GM21423 (cell line): ENCODE measurements around the gene OPN1SW.

Source experiments
- ATAC-seq: cut with Tn5 transposase; IDR thresholded peaks from one replicate; pipeline ENCODE4 v1.9.1; 2021; ENCODE audit warnings: mild to moderate bottlenecking, moderate library complexity; ENCODE audit not compliant: unreplicated experiment

The OPN1SW gene

GRCh38 chr7:128794020-128794419, 18.4 kb upstream of the OPN1SW start:
- ATAC-seq, result no peak

- no peak for ATAC-seq
These were observed 17.6 kb upstream of the OPN1SW start for GRCh38 chr7:128793181-128793547.

GRCh38 chr7:128792471-128793180, 17.0 kb upstream of the OPN1SW start:
- ATAC-seq, result no peak

GRCh38 chr7:128791972-128792327, 16.4 kb upstream of the OPN1SW start:
- ATAC-seq, result no peak

GRCh38 chr7:128791121-128791971, 15.8 kb upstream of the OPN1SW start, which contains the start of gene CCDC136:
Gene CCDC136 (plus strand): TSS chr7:128791968. CDS start chr7:128792412, 444 bp downstream.
- ATAC-seq, result peak; percentile 79

GRCh38 chr7:128790315-128791041, 14.9 kb upstream of the OPN1SW start:
- ATAC-seq, result no peak

- no peak for ATAC-seq
These were observed 13.1 kb upstream of the OPN1SW start for GRCh38 chr7:128788446-128789412.

GRCh38 chr7:128785738-128786137, 10.1 kb upstream of the OPN1SW start:
- ATAC-seq, result no peak

- ATAC-seq, result no peak
These were observed 7.7 kb upstream of the OPN1SW start for GRCh38 chr7:128783143-128783861.

- no peak for ATAC-seq
These were observed 6.3 kb upstream of the OPN1SW start for GRCh38 chr7:128781851-128782250.

- ATAC-seq, result no peak
These were observed 5.5 kb upstream of the OPN1SW start for GRCh38 chr7:128781126-128781525.

- ATAC-seq, result no peak
These were observed 3.4 kb upstream of the OPN1SW start for GRCh38 chr7:128778946-128779345.

- ATAC-seq, result no peak
These were observed 1.8 kb upstream of the OPN1SW start for GRCh38 chr7:128777156-128778123.

GRCh38 chr7:128774921-128775320, 673 bp downstream of the OPN1SW start:
- ATAC-seq, result no peak

GRCh38 chr7:128774029-128774689, 1.4 kb downstream of the OPN1SW start:
- ATAC-seq, result no peak

GRCh38 chr7:128773604-128774003, 2.0 kb downstream of the OPN1SW start:
- no peak for ATAC-seq

GRCh38 chr7:128770233-128770632, 5.4 kb downstream of the OPN1SW start:
- no peak for ATAC-seq

- ATAC-seq, result no peak
These were observed 8.0 kb downstream of the OPN1SW start for GRCh38 chr7:128767475-128768110.
